Pancreas (tissue), 10 donors: ENCODE data around the gene BCL2L13. TPM values are rescaled to one million over a fixed set of nuclear protein-coding genes. Genes with fewer than 3 reads are reported as not detected.

ENCODE experiments used
- ATAC-seq, 4 donors: fragments of 200-7000 bp; cut with Tn5 transposase; one replicate each; pipeline versions ENCODE4 v1.8.0 to v1.9.1; 2020; ENCODE audit warnings: mild to moderate bottlenecking in 4 of 4, moderate library complexity in 4 of 4
- DNase-seq, 6 donors: peaks; one replicate each; pipeline ENCODE4 v3.0.0-alpha.2; 2020
- FAIRE-seq: peaks from 2 replicates; lab custom pipeline; 2012; peaks lifted over from hg19 to GRCh38; lab: Jason Lieb, UNC
- H3K27ac ChIP-seq, 4 donors: fragments of 200-600 bp; sonication (generic); 1 replicate in 3 of 4; 2 replicates in 1 of 4; pipeline versions ENCODE4 v1.5.0 to v1.8.0; 2020
- H3K27me3 ChIP-seq, 4 donors: fragments of 200-600 bp; one replicate each; pipeline ENCODE4 v1.8.0; 2021
- H3K36me3 ChIP-seq, 3 donors: fragments of 200-600 bp; sonication (generic) in 1 of 3; one replicate each; pipeline versions ENCODE4 v1.5.0 to v1.8.0; 2020 to 2021
- H3K4me1 ChIP-seq, 3 donors: fragments of 200-600 bp; one replicate each; pipeline ENCODE4 v1.8.0; 2021
- H3K4me3 ChIP-seq, 4 donors: fragments of 200-600 bp; sonication (generic) in 2 of 4; one replicate each; pipeline versions ENCODE4 v1.5.0 to v1.8.0; 2020 to 2021
- H3K9me3 ChIP-seq, 4 donors: fragments of 200-600 bp; one replicate each; pipeline ENCODE4 v1.8.0; 2021
- WGBS, 2 donors: extraction: QIAGEN DNeasy Blood & Tissue Kit; methylation state at CpG; one replicate each; pipeline ENCODE4 v1.1.7; 2013; 5-methylcytosine and 5-hydroxymethylcytosine counted together
- intact Hi-C, 3 donors: fragments of 100-400 bp; cut with DNase I; formaldehyde crosslinking; loops; one replicate each; pipeline versions ENCODE4 v1.11.1 to v1.14.2; 2022
- polyA plus RNA-seq, 2 donors: library from polyadenylated mRNA; stranded (reverse); fragments of 200-250 nt; gene quantifications; one replicate each; pipeline ENCODE4 v1.2.3, GENCODE V29; 2013
- total RNA-seq, 6 donors: library from RNA; stranded (reverse); fragmentation: NEBNext Ultra II Directional in 4 of 6; extraction: Animal tissue kit (Norgen Biotek cat#: 25700) in 4 of 6; gene quantifications; one replicate each; pipeline versions ENCODE4 v1.2.1 to v1.2.4, GENCODE V29; 2021 to 2023
- TF ChIP-seq, protein P1 (sequence below), 4 donors: fragments of 200-600 bp; sonication (generic) in 3 of 4; IDR thresholded peaks; one replicate each; pipeline versions ENCODE4 v1.5.0 to v1.8.0; 2021; ENCODE audit warnings: antibody characterized with exemption in 4 of 4
- donor health status: healthy with polysubstance abuse.
- donor health status: DM: no; HTN: no; CAD: no; lungs with moderate emphysema.
- donor health status: DM: no; HTN: no; CAD: no.
- donor health status: control.
- donor health status: control.
- donor health status: Bipolar disorder and iron deficiency.
- donor health status: DM: yes; HTN: yes; CAD: no.
- donor health status: DM: no; HTN: no; CAD: no.
- donor health status: DM: no; HTN: no; CAD: no.
- donor health status: DM: yes; HTN: yes; CAD: no.

The BCL2L13 gene
- total and polyA plus RNA-seq, 8 donors, result 11.7 to 30.9 (median 25.3) TPM

DNA sequence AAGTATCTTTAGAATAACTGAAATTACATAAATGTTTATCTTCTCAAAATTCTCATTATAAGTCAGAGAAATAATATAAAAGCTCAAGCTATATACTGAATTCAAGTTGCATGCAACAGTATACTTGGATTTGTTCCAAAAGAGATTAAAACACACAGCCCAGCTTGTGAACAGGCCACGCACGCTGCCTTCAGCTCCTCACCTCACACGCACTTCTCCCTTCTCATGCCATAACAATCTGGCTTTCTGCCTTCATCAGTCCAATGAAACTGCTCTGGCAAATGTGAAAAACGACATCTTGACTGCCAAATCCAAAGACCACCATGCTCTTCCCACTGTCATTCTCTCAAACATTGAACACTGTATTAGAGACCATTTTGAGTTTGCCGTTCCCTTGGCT lies 32.1 kb upstream of the BCL2L13 start:
- FAIRE-seq (no peak), ATAC-seq (no peak), DNase-seq (no peak)
- intact Hi-C loops, result no loop called here
- WGBS, 2 donors, result 56 to 57% methylated on average over 5 of the region's 5 CpGs
- H3K9me3 ChIP-seq, result no peaks in the 10 kb centered on the region
- no peak overlapping the region for H3K4me3 ChIP-seq
- peaks cover 0 to 6% (median under 1%) of the 10 kb centered on the region in 3 donors for H3K36me3 ChIP-seq
- H3K27ac ChIP-seq, result no peak overlapping the region
- no peaks in the 10 kb centered on the region for H3K27me3 ChIP-seq
- TF ChIP-seq, protein P1, sequence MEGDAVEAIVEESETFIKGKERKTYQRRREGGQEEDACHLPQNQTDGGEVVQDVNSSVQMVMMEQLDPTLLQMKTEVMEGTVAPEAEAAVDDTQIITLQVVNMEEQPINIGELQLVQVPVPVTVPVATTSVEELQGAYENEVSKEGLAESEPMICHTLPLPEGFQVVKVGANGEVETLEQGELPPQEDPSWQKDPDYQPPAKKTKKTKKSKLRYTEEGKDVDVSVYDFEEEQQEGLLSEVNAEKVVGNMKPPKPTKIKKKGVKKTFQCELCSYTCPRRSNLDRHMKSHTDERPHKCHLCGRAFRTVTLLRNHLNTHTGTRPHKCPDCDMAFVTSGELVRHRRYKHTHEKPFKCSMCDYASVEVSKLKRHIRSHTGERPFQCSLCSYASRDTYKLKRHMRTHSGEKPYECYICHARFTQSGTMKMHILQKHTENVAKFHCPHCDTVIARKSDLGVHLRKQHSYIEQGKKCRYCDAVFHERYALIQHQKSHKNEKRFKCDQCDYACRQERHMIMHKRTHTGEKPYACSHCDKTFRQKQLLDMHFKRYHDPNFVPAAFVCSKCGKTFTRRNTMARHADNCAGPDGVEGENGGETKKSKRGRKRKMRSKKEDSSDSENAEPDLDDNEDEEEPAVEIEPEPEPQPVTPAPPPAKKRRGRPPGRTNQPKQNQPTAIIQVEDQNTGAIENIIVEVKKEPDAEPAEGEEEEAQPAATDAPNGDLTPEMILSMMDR (IDR thresholded peaks at IDR 0.05), result no peak
- no peaks in the 10 kb centered on the region for H3K4me1 ChIP-seq

DNA sequence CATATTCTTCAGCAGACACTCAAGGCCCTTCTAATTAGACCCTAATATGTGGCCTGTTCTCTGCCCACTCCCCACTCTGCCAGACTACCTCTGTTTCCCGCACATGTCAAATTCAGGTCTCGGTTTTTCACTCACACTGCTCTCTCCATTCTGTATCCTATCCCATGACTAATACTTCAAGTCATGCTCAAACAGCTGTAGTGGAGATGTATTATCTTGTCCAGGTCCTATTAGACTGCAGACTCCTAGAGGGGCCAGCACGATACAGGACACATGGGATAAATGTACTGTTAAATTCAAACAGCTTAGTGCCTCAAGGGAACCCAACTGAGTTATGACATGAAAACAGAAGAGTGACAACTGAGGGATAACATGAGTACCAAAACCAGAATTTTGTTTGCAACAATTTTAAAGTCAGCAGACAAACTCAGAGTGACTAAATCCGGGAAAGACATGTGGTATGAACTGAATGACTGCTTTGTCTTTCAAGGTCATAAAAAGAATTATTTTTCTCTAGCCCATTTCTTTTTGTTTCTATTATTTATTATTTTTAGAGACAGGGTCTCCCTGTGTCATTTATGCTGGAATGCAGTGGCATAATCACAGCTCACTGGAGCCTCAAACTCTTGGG lies 30.6 kb upstream of the BCL2L13 start:
- FAIRE-seq (no peak), ATAC-seq (no peak)

DNA sequence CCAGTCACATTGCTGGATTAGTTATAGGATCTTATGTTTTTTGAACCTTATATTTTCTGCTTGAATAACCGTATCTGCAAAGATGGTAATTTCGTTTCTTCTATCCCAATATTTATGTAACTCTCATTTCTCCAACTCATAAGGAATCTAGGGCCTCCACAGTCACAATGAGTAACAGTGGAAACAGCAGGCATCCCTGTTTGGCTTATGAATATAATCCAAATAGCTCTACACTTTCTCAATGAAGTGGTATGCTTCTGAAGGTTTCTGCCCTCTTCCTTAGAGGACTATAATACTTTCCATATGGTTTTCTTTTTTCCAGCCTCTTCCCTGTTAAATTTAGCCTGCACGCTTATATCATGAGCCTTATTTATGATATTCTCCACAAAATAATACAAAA lies 26.5 kb upstream of the BCL2L13 start:
- no peak for DNase-seq
- H3K9me3 ChIP-seq, result no peaks in the 10 kb centered on the region
- H3K27ac ChIP-seq, result no peak overlapping the region
- TF ChIP-seq, protein P1 (IDR thresholded peaks at IDR 0.05), result no peak
- intact Hi-C loops, result no loop called here
- ATAC-seq, result no peak
- no peaks in the 10 kb centered on the region for H3K4me1 ChIP-seq
- peaks cover 0 to 24% (median 13%) of the 10 kb centered on the region in 3 donors for H3K36me3 ChIP-seq
- 64 to 66% methylated on average over 3 of the region's 3 CpGs for WGBS, 2 donors
- no peaks in the 10 kb centered on the region for H3K27me3 ChIP-seq
- no peak overlapping the region for H3K4me3 ChIP-seq
- FAIRE-seq, result no peak

More for the DNA sequence above, 30.6 kb upstream of the BCL2L13 start:
- no peak overlapping the region for H3K4me3 ChIP-seq
- intact Hi-C loops, result no loop called here
- no peak for DNase-seq
- H3K9me3 ChIP-seq, result no peaks in the 10 kb centered on the region
- H3K27ac ChIP-seq, result no peak overlapping the region
- H3K36me3 ChIP-seq, result peaks cover 0 to 21% (median 13%) of the 10 kb centered on the region in 3 donors
- 86 to 87% methylated on average over 4 of the region's 4 CpGs for WGBS, 2 donors
- no peaks in the 10 kb centered on the region for H3K27me3 ChIP-seq
- TF ChIP-seq, protein P1 (IDR thresholded peaks at IDR 0.05), result no peak
- no peaks in the 10 kb centered on the region for H3K4me1 ChIP-seq

DNA sequence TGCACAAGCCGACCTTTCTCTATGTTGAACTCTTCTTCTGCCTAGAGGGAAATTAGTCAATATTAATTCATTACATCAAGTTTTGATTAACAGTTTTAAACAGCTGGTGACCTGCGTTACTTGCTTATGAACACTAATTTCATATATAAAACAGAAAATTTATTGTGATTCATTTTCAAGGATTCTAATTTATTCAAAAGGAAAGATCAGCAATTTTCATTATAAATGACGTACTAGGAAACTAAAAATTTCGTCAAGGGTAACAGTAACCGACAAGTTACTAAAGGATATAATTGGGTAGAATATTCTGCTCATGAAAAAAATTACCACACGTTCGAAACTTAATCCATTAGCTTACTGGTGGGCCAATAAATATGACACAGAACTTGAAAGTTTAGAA lies 25.3 kb upstream of the BCL2L13 start:
- no peaks in the 10 kb centered on the region for H3K4me1 ChIP-seq
- H3K4me3 ChIP-seq, result no peak overlapping the region
- FAIRE-seq, result no peak
- H3K27ac ChIP-seq, result no peak overlapping the region
- H3K27me3 ChIP-seq, result no peaks in the 10 kb centered on the region
- TF ChIP-seq, protein P1 (IDR thresholded peaks at IDR 0.05), result no peak
- H3K36me3 ChIP-seq, result peaks cover 0 to 32% (median 13%) of the 10 kb centered on the region in 3 donors
- no peak for ATAC-seq
- WGBS, 2 donors, result 86 to 89% methylated on average over 7 of the region's 7 CpGs
- DNase-seq, result no peak
- H3K9me3 ChIP-seq, result no peaks in the 10 kb centered on the region
- intact Hi-C loops, result no loop called here

DNA sequence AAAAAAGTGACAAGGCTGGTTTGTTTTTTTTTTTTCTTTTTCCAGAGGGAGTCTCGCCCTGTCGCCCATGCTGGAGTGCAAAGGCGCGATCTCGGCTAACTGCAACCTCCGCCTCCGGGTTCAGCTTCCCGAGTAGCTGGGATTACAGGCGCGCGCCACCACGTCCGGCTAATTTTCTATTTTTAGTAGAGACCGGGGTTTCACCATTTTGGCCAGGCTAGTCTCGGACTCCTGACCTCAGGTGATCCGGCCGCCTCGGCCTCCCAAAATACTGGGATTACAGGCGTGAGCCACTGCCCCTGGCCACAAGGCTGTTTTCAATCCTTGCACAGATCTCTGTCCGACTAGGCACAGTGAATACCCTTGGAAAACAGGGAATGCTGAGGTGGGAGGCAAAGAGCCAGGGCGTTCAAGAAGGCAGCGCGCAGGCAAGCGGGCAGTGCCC lies 10.6 kb upstream of the BCL2L13 start:
- ATAC-seq (no peak), DNase-seq (no peak), FAIRE-seq (no peak)
- intact Hi-C loops, result no loop called here
- Histone ChIP-seq H3K27me3 (no peaks in the 10 kb centered on the region), H3K9me3 (no peaks in the 10 kb centered on the region), H3K36me3 (no peaks in the 10 kb centered on the region), H3K4me3 (peak overlapping the region; percentile 90 to 100 (median 94)), H3K4me1 (peaks cover 0 to 17% (median 13%) of the 10 kb centered on the region in 3 donors), H3K27ac (peak overlapping the region; percentile 64 to 86 (median 80))
- TF ChIP-seq, protein P1 (IDR thresholded peaks at IDR 0.05), result no peak
- WGBS, 2 donors, result 4 to 5% methylated on average over 24 of the region's 24 CpGs
